ENCODE data around the gene PARP3. TPM values are rescaled to one million over a fixed set of nuclear protein-coding genes. Genes with fewer than 3 reads are reported as not detected.
A peak's percentile ranks its signal among the peaks of the same experiment; 100 is the strongest.
"Not testable (repeated sequence)": the region's sequence is repeated elsewhere in the genome, so short reads cannot be mapped to it uniquely, and the experiment has no call there.

The PARP3 gene
- total RNA-seq, 1 donor from 2014 or later: 1.7 TPM

- DNase-seq: no peak
Observed at GRCh38 chr3:51986010-51986947, 44.1 kb downstream of the PARP3 start.

- no peak for DNase-seq
Observed at GRCh38 chr3:51987568-51987967, 45.4 kb downstream of the PARP3 start.

- no peak for DNase-seq
Observed at GRCh38 chr3:51988286-51989146, 46.4 kb downstream of the PARP3 start.

- not testable (repeated sequence) for DNase-seq
Observed at GRCh38 chr3:51990501-51990971, 48.4 kb downstream of the PARP3 start.

GRCh38 chr3:51992017-51992682 is 50.0 kb downstream of the PARP3 start:
- no peak for DNase-seq

- DNase-seq: not testable (repeated sequence)
Observed at GRCh38 chr3:51993657-51994056, 51.5 kb downstream of the PARP3 start.

GRCh38 chr3:51994530-51994929 is 52.4 kb downstream of the PARP3 start:
- DNase-seq: no peak

- peak; percentile 89 for DNase-seq
Observed at GRCh38 chr3:51995346-51996163, 53.4 kb downstream of the PARP3 start, which contains the start of gene RPL29. TSS of gene RPL29 (minus strand) at chr3:51995895. CDS start at chr3:51995461, 434 bp downstream.

- DNase-seq: no peak
Observed at GRCh38 chr3:51997172-51997571, 55.0 kb downstream of the PARP3 start.

- DNase-seq: no peak
Observed at GRCh38 chr3:51997935-51998596, 55.9 kb downstream of the PARP3 start.

Small RNA genes within 50 kb of the gene (small RNA-seq; reads per million reads assigned to genes)
- gene AC115284.1: not detected

Other genes with a start within 250 kb of the PARP3 start
- gene GRM2, start 235.3 kb upstream of the PARP3 start, total RNA-seq: 12.5 TPM
- not detected for gene IQCF6, start 163.1 kb upstream of the PARP3 start, total RNA-seq
- gene IQCF2, start 80.7 kb upstream of the PARP3 start, total RNA-seq: not detected
- gene IQCF5, start 66.8 kb upstream of the PARP3 start, total RNA-seq: not detected
- not detected for gene IQCF1, start 39.0 kb upstream of the PARP3 start, total RNA-seq
- gene RRP9, start 459 bp upstream of the PARP3 start, total RNA-seq: 16.8 TPM
- 0.62 TPM for gene GPR62, start 13.0 kb downstream of the PARP3 start, total RNA-seq
- gene PCBP4, start 25.1 kb downstream of the PARP3 start, total RNA-seq: 42.7 TPM
- 1.9 TPM for gene ABHD14B, start 31.7 kb downstream of the PARP3 start, total RNA-seq
- gene ABHD14A, start 32.7 kb downstream of the PARP3 start, total RNA-seq: 20.6 TPM
- 2.8 TPM for gene ACY1, start 41.2 kb downstream of the PARP3 start, total RNA-seq
- gene RPL29, start 53.5 kb downstream of the PARP3 start, total RNA-seq: 778 TPM
- 10.8 TPM for gene DUSP7, start 114.2 kb downstream of the PARP3 start, total RNA-seq
- 3.1 TPM for gene POC1A, start 212.1 kb downstream of the PARP3 start, total RNA-seq